ENCODE measurements around the gene SNHG17.
A peak's percentile ranks its signal among the peaks of the same experiment; 100 is the strongest.

SNHG17 gene

DNA sequence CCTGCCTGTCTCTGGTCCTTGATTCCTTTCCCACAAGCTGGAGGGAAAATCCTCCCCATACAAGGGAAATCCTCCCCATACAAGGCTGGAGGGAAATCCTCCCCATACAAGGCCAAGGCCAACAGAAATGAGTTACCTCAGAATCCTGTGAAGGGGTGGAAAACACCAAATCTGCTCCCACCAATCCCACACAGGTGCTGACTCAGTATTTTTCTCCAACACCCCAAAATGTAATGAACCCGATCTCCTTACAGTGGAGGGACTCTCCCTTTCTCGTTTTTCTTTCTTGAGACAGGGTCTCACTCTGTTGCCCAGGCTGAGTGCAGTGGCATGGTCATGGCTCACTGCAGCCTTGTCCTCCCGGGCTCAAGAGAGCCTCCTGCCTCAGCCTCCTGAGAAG is 6.3 kb downstream of the SNHG17 start:
- no peak for DNase-seq (ENCODE audit: low read depth)
- TF ChIP-seq, protein P1, sequence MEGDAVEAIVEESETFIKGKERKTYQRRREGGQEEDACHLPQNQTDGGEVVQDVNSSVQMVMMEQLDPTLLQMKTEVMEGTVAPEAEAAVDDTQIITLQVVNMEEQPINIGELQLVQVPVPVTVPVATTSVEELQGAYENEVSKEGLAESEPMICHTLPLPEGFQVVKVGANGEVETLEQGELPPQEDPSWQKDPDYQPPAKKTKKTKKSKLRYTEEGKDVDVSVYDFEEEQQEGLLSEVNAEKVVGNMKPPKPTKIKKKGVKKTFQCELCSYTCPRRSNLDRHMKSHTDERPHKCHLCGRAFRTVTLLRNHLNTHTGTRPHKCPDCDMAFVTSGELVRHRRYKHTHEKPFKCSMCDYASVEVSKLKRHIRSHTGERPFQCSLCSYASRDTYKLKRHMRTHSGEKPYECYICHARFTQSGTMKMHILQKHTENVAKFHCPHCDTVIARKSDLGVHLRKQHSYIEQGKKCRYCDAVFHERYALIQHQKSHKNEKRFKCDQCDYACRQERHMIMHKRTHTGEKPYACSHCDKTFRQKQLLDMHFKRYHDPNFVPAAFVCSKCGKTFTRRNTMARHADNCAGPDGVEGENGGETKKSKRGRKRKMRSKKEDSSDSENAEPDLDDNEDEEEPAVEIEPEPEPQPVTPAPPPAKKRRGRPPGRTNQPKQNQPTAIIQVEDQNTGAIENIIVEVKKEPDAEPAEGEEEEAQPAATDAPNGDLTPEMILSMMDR (IDR thresholded peaks at IDR 0.05; ENCODE audit: low read length, missing control alignments) = no peak

DNA sequence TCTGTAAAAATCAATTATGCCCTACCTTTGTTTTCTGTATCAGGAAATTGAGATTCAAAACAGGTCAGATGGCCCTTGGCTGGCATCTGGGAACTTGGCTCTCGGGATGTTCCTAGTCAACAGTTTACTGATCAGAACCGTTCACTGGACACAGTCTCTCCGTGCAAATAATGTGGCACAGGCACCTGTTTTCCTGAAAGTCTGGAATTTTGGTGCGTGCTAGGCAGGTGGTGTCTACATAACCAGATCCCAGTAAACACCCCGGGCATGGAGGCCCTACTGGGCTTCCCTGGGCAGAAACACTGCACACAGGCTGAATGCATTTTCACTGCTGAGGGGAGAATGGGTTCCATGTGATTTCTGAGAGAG is 7.5 kb downstream of the SNHG17 start:
- TF ChIP-seq, protein P1 (IDR thresholded peaks at IDR 0.05; ENCODE audit: low read length, missing control alignments) = no peak
- DNase-seq (ENCODE audit: low read depth) = no peak
- H3K4me3 ChIP-seq (replicated peaks; ENCODE audit: low read depth, low read length) = no peak overlapping the region

More for the DNA sequence above, 6.3 kb downstream of the SNHG17 start:
- H3K4me3 ChIP-seq (replicated peaks; ENCODE audit: low read depth, low read length) = no peak overlapping the region

DNA sequence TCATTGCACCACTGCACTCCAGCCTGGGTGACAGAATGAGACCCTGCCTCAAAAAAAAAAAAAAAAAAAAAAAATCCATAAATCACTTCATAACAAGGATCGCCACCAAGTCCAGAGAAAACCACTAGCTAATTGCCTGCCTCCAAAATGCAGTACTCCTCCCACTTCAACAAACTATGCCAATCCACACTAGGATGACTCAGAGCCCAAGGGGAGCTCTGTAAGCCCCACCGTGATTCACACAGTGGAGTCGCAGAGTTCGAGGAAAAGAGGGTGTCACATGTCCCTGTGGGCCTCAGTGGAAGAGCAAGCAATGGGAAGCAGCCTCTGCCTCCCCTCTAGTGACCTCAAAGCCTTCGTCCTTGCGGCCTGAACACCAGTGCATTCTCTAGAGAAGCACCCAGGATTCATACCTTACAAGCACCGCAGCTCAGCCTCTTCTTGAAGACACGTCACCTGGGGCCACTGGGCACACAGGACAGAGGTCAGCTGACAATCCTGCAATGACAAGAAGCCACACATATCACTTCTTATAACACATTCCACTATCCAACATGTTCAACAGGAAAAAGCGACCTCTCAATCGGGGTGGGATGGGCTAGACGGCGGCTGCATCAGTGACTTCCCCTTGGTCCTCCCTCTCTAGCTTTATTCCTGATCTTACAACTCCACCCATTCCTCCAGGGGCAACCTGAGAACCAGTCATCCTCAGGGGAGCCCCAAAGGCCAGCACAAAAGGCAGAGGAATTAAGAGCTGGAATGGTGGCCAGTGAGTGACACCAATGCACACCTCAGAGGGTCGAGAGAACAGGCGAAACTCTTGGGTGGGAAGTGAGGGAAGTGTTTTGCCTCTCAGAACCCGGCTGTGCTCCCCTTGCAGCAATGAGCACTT is 8.9 kb downstream of the SNHG17 start:
- TF ChIP-seq, protein P1 (IDR thresholded peaks at IDR 0.05; ENCODE audit: low read length, missing control alignments) = no peak
- DNase-seq (ENCODE audit: low read depth) = peak; percentile 84
- no peak overlapping the region for H3K4me3 ChIP-seq (replicated peaks; ENCODE audit: low read depth, low read length)

DNA sequence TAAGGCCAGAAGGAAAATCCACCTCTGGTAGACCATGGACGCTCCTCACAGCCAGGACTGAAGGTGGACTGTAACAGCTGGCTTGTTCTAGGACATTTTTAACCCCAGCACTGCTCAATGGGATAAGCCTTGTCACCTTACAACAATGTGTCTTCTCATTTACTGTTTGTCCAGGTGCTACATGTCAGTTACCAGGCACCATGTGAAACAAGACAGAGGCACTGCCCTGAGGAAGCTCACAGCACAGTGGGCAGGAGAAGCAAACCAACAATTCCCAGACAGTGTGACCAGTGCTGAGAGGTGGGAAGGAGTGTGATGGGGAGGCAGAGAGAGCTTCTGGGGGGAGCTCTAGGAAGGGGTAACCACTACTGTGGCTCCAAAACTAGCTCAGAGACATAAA is 10.7 kb downstream of the SNHG17 start:
- DNase-seq (ENCODE audit: low read depth) = no peak
- TF ChIP-seq, protein P1 (IDR thresholded peaks at IDR 0.05; ENCODE audit: low read length, missing control alignments) = no peak
- no peak overlapping the region for H3K4me3 ChIP-seq (replicated peaks; ENCODE audit: low read depth, low read length)

DNA sequence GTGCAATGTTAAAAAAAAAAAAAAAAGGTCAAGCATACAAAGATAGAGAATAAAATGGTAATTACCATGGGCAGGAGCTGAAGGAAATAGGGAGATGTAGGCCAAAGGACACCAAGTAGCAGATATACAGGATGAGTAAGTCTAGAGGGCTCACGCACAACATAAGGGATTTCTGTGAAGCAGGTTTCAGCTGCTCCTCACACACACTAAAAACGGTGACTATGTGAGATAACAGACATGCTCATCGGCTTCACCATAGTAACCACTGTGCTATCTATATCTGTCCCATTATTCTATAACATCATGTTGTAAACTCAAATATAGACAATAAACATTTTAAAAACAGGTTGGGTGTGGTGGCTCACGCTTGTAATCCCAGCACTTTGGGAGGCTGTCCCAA is 11.6 kb downstream of the SNHG17 start:
- DNase-seq (ENCODE audit: low read depth) = no peak
- TF ChIP-seq, protein P1 (IDR thresholded peaks at IDR 0.05; ENCODE audit: low read length, missing control alignments) = no peak
- no peak overlapping the region for H3K4me3 ChIP-seq (replicated peaks; ENCODE audit: low read depth, low read length)

DNA sequence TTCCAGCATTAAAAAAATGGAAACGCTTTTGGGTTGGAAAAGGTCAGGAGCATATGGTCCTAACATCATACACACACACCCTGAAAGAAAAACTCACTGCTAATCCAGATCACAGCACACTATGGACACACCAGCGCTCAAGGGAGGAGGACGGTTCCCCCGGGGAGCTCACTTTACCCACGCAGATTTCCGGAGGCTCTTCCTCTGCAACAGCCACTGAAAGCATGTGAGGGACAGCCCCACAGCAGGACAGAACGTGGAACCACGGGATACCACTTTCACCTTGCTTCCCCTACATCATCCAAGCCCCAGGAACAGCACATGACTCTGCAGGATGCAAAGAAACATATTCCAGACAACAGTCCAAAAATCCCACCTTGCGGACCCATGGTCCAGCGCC is 13.2 kb downstream of the SNHG17 start:
- H3K4me3 ChIP-seq (replicated peaks; ENCODE audit: low read depth, low read length) = no peak overlapping the region
- DNase-seq (ENCODE audit: low read depth) = no peak
- TF ChIP-seq, protein P1 (IDR thresholded peaks at IDR 0.05; ENCODE audit: low read length, missing control alignments) = no peak
